CD4-positive, alpha-beta T cell treated with Interleukin-21 for 1 hour (primary cell): Measurements from ENCODE around the gene CDK4.
"Not testable (repeated sequence)": the region's sequence is repeated elsewhere in the genome, so short reads cannot be mapped to it uniquely, and the experiment has no call there.

Experiments used
- DNase-seq: peaks from one replicate; pipeline ENCODE4 v3.0.0-alpha.2; 2020

Gene CDK4

DNA sequence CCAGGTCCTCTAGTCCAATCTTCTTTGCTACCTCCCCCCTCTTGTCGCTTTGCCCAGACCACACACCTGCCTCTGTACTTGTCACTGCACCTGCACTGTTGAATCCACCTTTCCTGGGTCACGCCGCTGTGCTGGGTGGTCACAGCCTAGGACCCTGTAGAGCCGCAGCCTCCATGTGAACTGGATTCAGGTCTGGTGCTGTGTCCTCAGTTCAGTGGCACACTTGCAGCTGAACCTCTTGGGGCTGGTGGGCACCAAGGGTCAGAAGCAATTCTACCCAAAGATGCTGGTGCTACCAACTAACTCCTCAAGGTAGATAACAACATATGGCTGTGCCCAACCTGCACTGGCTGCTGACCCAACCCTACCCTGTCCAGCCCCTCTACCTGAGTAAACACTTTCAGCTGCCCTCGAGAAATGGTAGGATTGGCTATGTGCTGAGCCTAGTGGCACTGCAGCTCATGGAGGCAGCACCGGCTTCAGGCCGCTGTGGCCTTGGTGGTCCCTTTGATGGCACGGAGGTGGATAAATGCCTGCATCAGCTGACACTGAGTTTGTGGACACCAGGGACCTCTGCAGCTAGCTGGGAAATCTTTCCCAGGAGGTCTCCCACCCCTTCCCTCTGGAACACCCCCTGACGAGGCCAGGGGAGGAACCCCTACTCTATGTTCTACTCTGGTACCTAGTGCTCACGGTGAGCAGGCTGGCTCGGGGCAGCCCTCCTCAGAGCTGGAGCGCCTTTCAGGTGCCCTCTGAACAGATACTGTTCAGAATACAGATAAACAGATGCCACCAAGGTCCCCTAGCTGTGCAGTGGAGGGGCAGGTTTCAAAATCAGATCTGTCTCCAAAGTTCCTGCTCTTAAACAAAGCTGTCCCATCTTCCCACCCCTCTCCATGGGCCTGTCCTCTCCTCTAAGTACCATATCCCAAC is 27.8 kb downstream of the CDK4 start:
- DNase-seq, result no peak

DNA sequence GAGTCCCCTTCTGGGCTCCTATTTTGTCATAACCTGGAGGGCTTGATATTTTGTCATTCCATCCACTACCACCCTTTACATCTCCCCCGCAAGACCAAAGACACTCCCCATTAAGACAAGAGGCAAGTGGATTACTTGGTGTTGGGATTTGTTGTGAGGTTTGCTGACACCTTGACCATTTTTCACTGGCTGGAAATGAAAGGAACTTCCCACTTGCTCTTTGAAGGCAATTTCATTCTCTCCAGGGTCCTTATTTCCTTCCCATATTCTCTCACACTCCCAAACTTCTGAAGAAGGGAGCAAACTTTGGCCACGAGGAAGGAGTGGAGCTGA is 28.5 kb downstream of the CDK4 start:
- no peak for DNase-seq

DNA sequence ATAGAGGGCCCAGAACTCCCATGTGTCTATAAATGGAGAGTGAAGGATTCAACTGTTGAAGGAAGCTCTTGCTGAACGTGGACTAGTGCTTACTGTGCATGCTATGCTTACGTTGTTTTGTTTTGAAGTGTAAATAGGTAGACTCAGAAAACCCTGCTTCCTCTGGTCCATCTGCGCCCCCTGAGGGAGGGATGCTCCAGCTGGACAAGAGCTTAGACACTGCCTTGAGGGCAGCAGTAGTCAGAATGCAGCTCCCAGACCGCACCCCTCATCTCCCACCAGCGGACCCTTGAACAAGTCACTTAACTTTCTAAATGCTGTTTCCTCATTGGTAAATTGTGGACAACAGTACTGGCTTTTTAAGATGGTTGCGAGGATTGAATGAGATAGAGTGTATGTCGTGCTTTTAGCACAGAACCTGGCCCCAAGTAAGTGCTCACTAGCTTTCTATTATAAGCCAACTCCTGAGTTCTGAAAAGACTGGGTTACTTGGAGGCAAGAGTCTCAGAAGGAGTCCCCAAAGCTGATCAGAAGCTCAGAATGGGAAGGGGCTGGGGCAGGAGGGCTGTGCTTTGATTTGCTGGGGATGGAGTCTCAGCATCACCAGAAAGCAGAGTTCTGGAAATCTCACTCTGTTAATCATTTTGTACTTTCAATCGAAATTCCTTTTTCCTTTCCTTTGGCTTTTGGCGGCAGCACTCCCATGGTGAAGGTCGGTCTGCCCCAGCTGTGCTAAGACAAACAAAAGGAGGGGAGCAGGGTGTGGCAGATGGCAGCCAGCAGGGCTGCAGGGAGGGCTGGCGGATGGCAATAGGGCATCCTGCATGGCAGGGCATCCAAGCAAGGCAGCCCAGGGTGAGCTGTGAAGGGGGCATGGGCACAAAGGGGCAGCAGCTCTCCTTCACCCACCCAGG is 29.1 kb downstream of the CDK4 start:
- DNase-seq, result no peak

DNA sequence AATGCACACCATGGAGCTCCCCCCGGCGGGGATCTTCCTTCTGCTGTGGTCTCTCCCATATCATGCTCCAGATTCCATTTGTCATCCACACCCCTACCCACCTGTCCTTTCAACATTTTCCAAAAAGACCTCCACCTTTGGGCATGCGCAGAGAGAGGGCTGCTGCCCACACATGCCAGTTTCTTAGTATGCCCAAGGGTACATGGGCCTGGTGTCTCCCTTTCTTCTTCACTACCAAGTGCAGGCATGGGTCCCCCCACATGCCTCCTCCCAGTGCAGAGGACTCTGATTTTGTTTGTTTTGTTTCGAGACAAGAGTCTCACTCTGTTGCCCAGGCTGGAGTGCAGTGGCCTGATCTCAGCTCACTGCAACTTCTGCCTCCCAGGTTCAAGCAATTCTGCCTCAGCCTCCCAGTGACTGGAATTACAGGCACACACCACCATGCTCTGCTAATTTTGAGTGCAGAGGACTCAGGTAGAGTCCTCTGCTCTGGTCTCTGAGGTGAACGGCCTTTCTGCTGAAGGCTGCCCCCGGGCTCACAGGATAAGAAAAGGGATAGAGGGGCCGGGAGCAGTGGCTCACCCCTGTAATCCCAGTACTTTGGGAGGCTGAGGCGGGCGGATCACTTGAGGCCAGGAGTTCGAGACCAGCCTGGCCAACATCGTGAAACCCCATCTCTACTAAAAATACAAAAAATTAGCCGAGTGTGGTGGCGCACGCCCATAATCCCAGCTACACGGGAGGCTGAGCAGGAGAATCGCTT is 30.1 kb downstream of the CDK4 start:
- not testable (repeated sequence) for DNase-seq

DNA sequence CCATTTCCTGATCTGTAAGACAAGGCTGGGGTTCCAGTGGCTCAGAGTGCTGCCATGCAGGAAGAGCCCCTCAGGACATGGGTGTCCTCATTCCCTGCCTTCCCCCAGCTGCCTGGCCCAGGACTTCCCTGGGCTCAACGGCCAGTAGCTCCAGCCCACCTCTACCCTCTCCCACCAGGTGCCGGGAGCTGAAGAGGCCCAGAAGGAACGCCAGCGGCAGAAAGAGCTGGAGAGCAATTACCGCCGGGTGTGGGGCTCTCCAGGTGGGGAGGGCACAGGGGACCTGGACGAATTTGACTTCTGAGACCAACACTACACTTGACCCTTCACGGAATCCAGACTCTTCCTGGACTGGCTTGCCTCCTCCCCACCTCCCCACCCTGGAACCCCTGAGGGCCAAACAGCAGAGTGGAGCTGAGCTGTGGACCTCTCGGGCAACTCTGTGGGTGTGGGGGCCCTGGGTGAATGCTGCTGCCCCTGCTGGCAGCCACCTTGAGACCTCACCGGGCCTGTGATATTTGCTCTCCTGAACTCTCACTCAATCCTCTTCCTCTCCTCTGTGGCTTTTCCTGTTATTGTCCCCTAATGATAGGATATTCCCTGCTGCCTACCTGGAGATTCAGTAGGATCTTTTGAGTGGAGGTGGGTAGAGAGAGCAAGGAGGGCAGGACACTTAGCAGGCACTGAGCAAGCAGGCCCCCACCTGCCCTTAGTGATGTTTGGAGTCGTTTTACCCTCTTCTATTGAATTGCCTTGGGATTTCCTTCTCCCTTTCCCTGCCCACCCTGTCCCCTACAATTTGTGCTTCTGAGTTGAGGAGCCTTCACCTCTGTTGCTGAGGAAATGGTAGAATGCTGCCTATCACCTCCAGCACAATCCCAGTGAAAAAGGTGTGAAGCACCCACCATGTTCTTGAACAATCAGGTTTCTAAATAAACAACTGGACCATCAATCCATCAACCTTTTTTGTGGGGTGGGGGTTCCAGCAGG is 31.2 kb downstream of the CDK4 start:
- DNase-seq, result no peak

DNA sequence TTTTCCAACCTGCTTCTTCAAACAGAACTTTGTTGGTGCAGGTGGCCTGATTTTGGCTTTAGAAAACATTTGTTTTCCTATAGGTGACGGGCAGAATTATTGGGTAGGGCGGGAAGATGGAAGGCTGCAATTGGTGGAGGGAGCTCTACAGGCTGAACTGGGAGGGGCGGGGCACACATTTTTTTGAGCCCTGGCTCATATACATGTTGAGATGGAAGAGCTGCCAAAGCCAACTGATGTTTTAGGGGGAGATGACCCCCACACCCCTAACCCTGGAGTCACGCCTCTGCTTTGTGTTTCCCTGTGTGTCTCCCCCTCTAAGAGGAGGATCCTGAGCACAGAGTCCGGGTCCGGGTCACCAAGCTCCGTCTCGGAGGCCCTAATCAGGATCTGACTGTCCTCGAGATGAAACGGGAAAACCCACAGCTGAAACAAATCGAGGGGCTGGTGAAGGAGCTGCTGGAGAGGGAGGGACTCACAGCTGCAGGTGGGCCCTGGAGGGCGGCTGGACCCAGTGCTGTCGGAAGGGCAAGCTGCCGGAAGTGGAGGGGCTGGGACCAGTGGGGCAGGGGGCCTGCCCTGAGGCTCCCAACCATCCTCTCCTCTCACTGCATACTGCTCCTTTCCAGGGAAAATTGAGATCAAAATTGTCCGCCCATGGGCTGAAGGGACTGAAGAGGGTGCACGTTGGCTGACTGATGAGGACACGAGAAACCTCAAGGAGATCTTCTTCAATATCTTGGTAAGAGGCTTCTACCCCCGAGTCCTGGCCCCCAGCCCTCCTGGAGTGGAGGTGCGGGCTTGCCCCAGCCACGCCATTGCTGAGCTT is 32.1 kb downstream of the CDK4 start:
- no peak for DNase-seq

DNA sequence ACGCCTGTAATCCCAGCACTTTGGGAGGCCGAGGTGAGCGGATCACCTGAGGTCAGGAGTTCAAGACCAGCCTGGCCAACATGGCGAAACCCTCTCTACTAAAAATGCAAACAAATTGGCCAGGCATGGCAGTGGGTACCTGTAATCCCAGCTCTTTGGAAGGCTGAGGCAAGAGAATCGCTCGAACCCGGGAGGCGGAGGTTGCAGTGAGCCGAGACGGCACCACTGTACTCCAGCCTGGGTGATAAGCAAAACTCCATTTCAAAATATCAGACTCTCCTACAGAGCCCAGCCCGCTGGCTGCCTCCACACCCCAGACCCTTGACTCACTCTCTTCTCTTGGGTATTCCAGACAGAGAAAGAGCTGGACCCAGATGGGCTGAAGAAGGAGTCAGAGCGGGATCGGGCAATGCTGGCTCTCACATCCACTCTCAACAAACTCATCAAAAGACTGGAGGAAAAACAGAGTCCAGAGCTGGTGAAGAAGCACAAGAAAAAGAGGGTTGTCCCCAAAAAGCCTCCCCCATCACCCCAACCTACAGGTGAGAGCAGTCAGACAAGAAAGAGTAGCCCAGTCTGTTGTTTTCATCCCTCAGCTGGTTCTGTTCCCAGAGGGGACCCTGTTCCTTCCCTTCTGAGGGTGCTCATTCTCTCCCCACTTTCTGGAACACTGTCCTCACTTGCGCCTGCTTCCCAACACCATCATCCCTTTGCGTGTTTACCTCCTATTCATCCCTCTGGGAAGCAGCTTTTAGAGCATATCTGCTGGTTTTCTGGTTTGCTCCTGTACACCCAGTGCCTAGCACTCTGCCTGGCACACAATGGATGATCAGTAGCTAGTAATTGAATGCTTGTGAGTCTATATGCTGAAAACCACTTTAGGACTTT is 33.2 kb downstream of the CDK4 start:
- DNase-seq, result no peak

DNA sequence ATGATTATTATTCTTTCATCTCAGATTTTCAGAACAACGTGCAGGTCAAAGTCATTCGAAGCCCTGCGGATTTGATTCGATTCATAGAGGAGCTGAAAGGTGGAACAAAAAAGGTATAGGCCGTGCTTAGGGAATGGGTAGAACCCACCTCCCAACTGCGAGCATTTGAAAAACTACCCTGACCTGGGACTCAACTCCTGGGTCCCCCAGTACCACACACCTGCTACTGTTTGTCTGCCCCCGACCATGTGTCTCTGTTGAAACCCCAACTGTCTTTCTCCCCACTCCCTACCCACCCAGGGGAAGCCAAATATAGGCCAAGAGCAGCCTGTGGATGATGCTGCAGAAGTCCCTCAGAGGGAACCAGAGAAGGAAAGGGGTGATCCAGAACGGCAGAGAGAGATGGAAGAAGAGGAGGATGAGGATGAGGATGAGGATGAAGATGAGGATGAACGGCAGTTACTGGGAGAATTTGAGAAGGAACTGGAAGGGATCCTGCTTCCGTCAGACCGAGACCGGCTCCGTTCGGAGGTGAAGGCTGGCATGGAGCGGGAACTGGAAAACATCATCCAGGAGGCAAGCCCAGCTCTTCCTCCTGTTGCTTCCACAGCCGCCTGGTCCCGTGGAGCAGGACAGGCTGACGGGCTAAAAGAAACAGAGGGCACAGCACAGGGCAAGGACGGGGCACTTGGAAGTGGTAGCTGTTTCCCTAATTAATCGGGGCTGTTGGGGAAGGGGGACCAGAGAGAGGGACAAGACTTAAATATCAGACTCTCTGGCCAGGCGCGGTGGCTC is 34.1 kb downstream of the CDK4 start:
- no peak for DNase-seq

DNA sequence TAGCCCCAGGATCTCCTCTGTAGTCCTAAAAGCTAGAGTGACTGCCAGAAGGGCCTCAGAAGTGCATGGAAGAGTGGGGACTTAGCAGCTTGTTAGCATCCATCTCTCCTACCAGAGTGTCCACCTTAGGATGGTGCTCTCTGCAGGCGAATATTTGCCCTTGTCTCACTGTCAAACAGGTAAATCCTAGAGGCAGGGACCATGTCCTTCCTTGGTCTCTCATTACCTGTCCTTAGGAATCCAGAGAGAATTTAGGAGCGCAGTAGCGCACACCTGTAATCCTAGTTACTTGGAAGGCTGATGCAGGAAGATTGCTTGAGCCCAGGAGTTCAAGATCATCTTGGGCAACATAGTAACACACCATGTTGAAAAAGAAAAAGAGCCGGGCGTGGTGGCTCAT is 35.0 kb downstream of the CDK4 start:
- no peak for DNase-seq

DNA sequence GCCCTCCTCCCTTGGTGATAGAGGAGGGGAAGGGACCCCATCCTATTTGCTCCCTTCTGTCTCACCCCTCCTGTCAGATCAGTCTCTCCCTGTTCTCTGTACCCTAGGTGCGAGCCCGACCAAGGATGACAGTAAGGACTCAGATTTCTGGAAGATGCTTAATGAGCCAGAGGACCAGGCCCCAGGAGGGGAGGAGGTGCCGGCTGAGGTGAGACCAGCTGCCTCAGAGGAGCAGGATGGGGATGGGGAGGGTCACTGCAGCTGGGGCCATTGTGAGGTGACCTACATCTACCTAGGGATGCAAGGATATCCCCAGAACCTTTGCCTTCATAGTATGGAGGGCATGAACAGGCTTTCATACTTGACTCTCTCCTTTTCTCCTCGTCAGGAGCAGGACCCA is 35.8 kb downstream of the CDK4 start:
- DNase-seq, result no peak

DNA sequence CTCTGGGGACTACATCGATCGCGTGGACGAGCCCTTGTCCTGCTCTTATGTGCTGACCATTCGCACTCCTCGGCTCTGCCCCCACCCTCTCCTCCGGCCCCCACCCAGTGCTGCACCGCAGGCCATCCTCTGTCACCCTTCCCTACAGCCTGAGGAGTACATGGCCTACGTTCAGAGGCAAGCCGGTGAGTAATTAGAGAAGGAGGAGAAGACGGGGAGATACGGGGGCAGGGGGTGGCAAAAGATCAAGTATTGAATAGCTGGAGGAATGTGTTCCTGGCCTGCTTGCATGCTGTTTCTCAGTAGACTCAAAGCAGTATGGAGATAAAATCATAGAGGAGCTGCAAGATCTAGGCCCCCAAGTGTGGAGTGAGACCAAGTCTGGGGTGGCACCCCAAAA is 36.3 kb downstream of the CDK4 start:
- DNase-seq, result no peak

DNA sequence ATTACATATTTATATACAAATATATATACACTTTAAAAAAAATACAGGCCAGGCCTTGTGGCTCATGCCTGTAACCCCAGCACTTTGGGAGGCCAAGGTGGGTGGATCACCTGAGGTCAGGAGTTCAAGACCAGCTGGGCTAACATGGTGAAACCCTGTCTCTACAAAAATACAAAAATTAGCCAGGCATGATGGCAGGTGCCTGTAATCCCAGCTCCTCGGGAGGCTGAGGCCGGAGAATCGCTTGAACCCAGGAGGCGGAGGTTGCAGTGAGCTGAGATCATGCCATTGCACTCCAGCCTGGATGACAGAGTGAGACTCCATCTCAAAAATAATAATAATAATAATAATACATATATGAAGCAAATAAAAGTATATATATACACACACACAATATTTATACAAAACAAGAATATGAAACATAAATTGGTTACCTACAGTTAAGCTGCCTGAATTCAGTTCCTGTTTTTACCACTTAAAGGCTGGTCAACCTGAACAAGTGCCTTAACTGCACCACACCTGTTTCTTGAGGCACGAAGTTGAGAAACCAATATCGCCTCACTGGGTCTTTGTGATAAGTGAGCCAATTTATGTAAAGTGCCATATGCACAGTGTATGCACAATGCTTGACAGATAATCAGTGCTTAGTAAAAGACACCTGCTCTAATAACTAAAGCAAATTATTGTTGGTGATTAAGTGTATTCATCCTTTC is 36.9 kb downstream of the CDK4 start:
- DNase-seq, result not testable (repeated sequence)

DNA sequence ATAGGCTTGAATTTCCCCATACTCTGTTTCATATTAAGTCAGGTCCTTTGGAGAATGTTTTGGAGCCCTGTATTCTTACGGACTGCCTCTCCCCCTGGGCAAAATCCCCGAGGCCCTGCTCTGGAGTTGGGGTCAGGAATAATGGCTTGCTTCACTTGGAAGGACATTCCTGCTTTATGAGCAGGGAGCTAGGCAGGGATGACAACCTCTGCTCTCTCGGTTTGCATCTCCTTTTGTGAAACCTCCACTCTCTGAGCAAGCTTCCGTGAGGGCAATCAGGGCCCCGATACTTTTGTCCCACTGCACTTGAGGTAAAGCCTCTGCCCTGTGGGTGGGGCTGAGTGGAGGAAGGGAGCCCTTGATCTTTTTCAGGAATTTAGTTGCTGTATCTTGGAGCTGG is 38.9 kb downstream of the CDK4 start:
- DNase-seq, result no peak

DNA sequence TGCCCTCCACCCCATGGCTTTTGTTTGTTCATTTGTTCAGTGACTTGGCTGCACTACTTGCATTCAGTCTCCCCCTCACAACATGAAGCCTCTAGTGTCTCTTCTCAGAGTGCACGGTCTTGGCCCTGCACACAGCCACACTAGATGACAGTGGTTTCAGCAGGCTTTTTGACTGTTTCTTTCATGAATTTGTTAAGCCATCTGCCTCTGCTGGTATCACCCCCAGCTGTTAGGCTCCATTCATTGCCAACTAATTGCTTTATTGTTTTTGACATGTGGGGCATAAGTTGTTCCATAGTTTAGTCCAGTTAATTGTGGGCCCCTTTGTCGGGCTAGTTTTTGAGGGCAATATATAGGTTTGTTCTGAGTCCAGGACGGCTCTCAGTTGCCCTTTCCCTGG is 39.4 kb downstream of the CDK4 start:
- DNase-seq, result no peak

DNA sequence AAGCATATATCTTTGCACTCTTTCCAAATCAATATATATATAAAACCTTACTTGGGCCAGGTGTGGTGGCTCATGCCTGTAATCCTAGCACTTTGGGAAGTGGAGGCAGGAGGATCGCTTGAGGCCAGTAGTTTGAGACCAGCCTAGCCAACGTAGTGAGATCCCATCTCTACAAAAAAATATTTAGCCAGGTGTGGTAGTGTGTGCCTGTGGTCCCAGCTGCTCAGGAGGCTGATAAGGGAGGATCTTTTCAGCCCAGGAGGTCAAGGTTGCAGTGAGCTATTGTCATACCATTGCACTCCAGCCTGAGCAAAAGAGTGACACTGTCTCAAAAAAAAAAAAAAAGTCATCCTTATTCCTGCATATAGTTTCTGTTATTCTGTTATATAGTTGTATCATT is 43.8 kb downstream of the CDK4 start:
- no peak for DNase-seq

DNA sequence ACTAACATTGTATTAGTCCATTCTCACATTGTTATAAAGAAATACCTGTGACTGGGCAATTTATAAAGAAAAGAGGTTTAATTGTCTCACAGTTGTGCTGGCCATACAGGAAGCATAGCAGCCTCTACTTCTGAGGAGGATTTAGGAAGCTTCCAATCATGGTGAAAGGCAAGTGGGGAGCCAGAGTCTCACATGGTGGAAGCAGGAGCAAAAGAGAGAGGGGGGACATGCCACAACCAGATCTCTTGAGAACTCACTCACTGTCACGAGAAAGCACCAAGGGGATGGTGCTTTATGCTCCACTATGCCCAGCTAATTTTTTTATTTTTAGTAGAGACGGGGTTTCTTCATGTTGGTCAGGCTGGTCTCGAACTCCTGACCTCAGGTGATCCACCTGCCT is 44.9 kb downstream of the CDK4 start:
- no peak for DNase-seq

DNA sequence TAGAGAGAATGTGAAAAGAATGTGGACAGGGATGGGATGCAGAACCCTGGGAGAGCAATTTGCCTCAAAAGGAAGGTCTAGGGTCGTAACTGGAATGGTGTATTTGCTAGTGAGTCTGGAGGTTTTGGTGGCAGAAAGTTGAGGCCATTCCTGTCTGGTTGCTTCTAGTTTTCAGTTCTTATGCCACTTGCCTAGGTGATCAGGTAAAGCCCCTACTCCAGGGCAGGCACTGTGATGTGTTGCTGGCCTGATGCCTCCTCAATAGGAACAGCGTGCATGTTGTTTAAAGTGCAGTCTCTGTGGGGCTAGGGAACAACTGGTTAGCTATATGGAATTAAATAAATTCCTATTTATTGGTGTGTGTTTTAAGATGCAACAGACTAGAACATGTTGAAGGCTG is 51.8 kb downstream of the CDK4 start:
- DNase-seq, result no peak

DNA sequence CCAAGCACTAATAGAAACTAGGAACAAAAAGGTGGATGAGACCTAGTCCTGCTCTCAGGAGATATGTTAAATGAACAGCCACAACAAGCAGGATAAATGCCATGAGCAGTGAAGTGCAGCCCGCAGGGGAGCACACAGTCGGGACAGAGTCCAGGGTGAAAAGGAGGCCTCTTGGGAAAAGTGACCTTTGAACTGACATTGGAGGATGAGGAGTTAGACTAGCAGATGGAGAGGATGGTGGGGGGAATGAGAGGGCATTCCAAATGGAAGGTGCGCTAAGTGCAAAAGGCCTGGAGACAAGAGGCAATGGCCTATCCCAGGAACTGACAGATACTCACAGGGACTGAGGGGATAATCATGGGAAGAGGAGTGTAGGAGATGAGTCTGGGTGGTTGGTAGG is 53.7 kb downstream of the CDK4 start:
- DNase-seq, result no peak
